ENCODE data around the gene YY2.
"Not testable (repeated sequence)": the region's sequence is repeated elsewhere in the genome, so short reads cannot be mapped to it uniquely, and the experiment has no call there.

Gene YY2

DNA sequence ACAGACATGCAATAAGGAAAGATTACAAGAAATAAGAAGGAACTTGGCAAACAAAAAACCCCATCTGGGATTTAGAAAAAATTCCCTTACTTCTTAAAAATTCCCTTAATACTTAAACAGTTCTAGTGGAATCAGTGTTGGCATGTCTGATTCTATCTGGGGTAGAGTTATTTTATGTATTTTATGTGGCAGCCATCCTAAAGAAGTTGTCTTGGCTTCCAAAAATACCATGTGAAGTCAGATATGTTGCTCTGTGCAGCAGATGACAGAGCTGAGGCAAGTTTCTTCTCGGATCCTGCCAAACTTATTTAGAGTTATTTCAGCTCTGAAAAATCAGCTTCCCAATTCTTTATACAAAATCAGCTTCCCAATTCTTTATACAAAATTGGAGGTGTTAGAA, 14.7 kb downstream of the YY2 start:
- Histone ChIP-seq H3K9me3 (ENCODE audit: severe bottlenecking) (no peaks in the 10 kb centered on the region), H3K27ac (ENCODE audit: poor library complexity, severe bottlenecking) (no peak overlapping the region), H3K4me3 (ENCODE audit: severe bottlenecking) (no peak overlapping the region), H3K27me3 (ENCODE audit: insufficient read depth, poor library complexity, severe bottlenecking) (no peaks in the 10 kb centered on the region), H3K4me1 (ENCODE audit: insufficient read depth, poor library complexity, severe bottlenecking) (no peaks in the 10 kb centered on the region), H3K36me3 (ENCODE audit: low read depth) (no peaks in the 10 kb centered on the region)
- ATAC-seq (ENCODE audit: low read depth): no peak
- TF ChIP-seq, protein P1, sequence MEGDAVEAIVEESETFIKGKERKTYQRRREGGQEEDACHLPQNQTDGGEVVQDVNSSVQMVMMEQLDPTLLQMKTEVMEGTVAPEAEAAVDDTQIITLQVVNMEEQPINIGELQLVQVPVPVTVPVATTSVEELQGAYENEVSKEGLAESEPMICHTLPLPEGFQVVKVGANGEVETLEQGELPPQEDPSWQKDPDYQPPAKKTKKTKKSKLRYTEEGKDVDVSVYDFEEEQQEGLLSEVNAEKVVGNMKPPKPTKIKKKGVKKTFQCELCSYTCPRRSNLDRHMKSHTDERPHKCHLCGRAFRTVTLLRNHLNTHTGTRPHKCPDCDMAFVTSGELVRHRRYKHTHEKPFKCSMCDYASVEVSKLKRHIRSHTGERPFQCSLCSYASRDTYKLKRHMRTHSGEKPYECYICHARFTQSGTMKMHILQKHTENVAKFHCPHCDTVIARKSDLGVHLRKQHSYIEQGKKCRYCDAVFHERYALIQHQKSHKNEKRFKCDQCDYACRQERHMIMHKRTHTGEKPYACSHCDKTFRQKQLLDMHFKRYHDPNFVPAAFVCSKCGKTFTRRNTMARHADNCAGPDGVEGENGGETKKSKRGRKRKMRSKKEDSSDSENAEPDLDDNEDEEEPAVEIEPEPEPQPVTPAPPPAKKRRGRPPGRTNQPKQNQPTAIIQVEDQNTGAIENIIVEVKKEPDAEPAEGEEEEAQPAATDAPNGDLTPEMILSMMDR (IDR thresholded peaks at IDR 0.05; ENCODE audit: poor library complexity, severe bottlenecking): no peak
- DNase-seq (ENCODE audit: low spot score): no peak

DNA sequence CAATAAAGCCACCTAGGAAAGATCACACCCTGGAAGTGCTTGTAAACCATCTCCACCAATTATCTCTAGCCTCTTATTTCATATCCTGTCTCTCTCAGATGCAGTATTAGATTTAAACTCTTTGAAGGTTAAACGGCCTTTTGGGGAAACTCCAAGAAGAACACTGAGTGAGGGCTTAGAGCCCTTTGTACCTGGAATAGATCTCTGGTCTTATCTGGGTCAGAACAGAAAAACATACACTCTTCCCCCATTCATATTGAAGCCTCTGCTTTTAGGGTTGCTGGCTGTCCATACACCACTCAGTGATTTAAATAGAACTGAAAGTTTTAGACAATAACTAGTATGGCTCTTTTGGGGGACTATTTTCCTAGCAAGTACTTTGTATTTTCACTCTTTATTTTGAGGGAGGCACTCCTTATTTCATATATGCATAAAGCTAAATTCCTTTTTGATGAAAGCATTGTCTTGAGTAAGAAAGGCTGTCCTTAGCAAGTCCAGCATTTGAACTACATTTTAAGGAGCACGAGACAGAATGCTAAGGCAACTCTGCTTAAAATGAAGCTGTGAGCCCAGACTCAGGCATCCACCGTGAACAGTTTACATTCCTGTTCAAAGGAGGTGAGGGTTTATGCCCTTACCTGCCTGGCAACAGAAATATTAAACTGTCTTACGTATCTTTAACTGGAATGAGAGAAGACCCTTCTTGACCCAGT, 17.4 kb downstream of the YY2 start:
- no peak overlapping the region for H3K4me3 ChIP-seq (ENCODE audit: severe bottlenecking)
- no peaks in the 10 kb centered on the region for H3K4me1 ChIP-seq (ENCODE audit: insufficient read depth, poor library complexity, severe bottlenecking)
- TF ChIP-seq, protein P1 (IDR thresholded peaks at IDR 0.05; ENCODE audit: poor library complexity, severe bottlenecking): no peak
- no peaks in the 10 kb centered on the region for H3K27me3 ChIP-seq (ENCODE audit: insufficient read depth, poor library complexity, severe bottlenecking)
- H3K9me3 ChIP-seq (ENCODE audit: severe bottlenecking): no peaks in the 10 kb centered on the region
- DNase-seq (ENCODE audit: low spot score) (no peak), ATAC-seq (ENCODE audit: low read depth) (no peak)
- H3K36me3 ChIP-seq (ENCODE audit: low read depth): no peaks in the 10 kb centered on the region
- no peak overlapping the region for H3K27ac ChIP-seq (ENCODE audit: poor library complexity, severe bottlenecking)

GRCh38 chrX:21874182-21874581, 18.4 kb downstream of the YY2 start:
- not testable (repeated sequence) for H3K27me3 ChIP-seq (ENCODE audit: insufficient read depth, poor library complexity, severe bottlenecking); H3K9me3 ChIP-seq (ENCODE audit: severe bottlenecking); H3K27ac ChIP-seq (ENCODE audit: poor library complexity, severe bottlenecking); H3K4me1 ChIP-seq (ENCODE audit: insufficient read depth, poor library complexity, severe bottlenecking); H3K36me3 ChIP-seq (ENCODE audit: low read depth); ATAC-seq (ENCODE audit: low read depth); DNase-seq (ENCODE audit: low spot score); H3K4me3 ChIP-seq (ENCODE audit: severe bottlenecking)

DNA sequence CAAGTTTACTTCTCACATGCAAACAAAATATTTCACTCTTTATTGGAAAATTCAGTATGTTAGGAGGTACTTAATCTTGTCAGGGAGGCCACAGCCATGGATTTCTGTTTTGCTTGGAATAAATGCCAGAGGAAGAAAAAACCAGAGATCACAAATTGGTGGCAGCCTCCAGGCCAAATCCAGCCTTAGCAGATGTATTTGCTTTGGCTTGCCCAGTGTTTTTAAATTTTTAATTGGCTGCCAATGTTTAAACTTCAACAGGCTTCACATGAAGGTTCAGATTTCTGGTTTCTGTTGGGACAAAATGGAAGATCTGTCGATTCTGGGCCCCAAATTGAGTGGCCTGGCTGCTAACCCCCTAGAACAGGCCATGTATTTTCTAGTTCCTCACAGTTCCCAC, 19.2 kb downstream of the YY2 start:
- Histone ChIP-seq H3K27ac (ENCODE audit: poor library complexity, severe bottlenecking) (no peak overlapping the region), H3K27me3 (ENCODE audit: insufficient read depth, poor library complexity, severe bottlenecking) (no peaks in the 10 kb centered on the region), H3K9me3 (ENCODE audit: severe bottlenecking) (no peaks in the 10 kb centered on the region), H3K4me1 (ENCODE audit: insufficient read depth, poor library complexity, severe bottlenecking) (no peaks in the 10 kb centered on the region), H3K36me3 (ENCODE audit: low read depth) (no peaks in the 10 kb centered on the region), H3K4me3 (ENCODE audit: severe bottlenecking) (no peak overlapping the region)
- ATAC-seq (ENCODE audit: low read depth): no peak
- no peak for DNase-seq (ENCODE audit: low spot score)
- TF ChIP-seq, protein P1 (IDR thresholded peaks at IDR 0.05; ENCODE audit: poor library complexity, severe bottlenecking): no peak

DNA sequence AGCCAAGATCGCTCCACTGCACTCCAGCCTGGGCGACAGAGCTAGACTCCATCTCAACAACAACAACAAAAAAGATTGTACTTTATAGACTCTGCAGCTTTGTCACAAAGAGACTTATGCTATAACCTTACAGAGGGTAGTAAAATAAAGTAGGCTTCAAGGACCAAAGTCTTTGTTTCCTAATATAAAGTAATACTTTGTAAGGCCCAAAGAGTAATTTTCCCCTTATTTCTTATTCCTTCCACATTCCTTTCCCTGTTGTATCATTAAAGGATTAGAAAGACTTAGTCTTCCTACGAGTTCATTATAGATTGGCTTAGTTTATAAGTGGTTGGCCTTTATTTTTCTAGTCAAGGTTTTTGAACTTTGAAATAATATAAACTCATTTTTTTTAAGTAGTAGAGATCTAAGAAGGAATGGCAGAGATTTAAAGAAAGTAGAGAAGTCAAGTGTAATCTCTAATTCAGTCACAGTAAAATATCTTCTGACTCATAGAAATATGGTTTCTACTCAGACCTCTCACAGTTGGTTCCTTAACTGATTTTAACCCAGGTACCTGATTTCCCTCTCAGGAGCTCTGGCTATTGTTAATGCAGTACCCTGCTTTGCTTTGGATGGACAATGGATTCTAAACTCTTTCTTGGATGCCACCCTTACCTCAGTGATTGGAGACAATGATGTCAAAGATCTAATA, 26.2 kb downstream of the YY2 start:
- DNase-seq (ENCODE audit: low spot score) (no peak), ATAC-seq (ENCODE audit: low read depth) (no peak)
- H3K4me3 ChIP-seq (ENCODE audit: severe bottlenecking): no peak overlapping the region
- TF ChIP-seq, protein P1 (IDR thresholded peaks at IDR 0.05; ENCODE audit: poor library complexity, severe bottlenecking): no peak
- no peaks in the 10 kb centered on the region for H3K36me3 ChIP-seq (ENCODE audit: low read depth)
- no peak overlapping the region for H3K27ac ChIP-seq (ENCODE audit: poor library complexity, severe bottlenecking)
- H3K9me3 ChIP-seq (ENCODE audit: severe bottlenecking): no peaks in the 10 kb centered on the region
- no peaks in the 10 kb centered on the region for H3K27me3 ChIP-seq (ENCODE audit: insufficient read depth, poor library complexity, severe bottlenecking)
- H3K4me1 ChIP-seq (ENCODE audit: insufficient read depth, poor library complexity, severe bottlenecking): no peaks in the 10 kb centered on the region
